Neural progenitor cell (in vitro differentiated cells): Measurements from ENCODE around the gene RRAS.

Experiments used
- CTCF ChIP-seq: fragments of 200-600 bp; sonication (generic); IDR thresholded peaks from 2 replicates; pipeline ENCODE4 v1.5.1; 2017; ENCODE audit warnings: antibody characterized with exemption, mild to moderate bottlenecking
- EZH2 ChIP-seq: fragments of 200-600 bp; sonication (generic); IDR thresholded peaks from 2 replicates; pipeline ENCODE4 v1.6.1; 2017; ENCODE audit warnings: antibody characterized with exemption, mild to moderate bottlenecking, moderate library complexity
- EZH2phosphoT487 ChIP-seq: fragments of 200-600 bp; sonication (generic); IDR thresholded peaks from 2 replicates; pipeline ENCODE4 v1.6.1; 2017; ENCODE audit warnings: antibody characterized with exemption

- no peak for TF ChIP-seq CTCF
- no peak for TF ChIP-seq EZH2phosphoT487
- no peak for TF ChIP-seq EZH2
Measured at GRCh38 chr19:49590071-49590970, 49.6 kb downstream of the RRAS start.
